ENCODE results near the gene CD1E.

DNA sequence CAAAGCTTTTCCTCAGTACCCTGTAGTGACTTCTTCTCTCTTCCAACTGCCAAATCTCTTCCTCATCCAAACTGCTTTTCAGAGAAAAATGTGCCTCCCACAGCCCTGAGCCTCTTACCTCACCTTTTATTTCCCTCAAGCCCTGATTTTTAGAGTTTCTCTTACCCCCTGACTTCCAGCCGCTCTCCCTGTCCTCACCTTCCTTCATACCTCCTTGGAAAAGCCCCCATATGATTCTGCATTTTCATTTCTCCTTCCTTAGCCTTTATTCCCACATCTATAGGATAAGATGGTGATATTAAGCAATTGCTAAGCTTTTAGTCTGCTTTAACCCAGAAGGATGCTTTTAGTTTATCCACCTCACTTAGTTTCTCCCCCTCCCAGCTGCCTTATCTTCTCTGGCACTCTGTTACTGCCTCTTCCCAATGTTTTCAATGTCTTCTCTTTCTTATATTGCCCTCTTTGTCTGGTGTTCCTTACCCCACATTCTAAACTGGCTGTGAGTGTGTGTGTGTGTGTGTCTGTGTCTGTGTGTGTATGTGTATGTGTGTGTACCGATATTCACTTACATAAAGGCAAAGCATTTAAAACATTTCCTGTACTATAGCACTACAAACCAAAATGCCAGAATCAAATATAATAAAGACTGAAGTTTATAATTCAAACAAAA lies 22.1 kb upstream of the CD1E start, which contains the start of gene CD1B:
- TF ChIP-seq, protein P1, sequence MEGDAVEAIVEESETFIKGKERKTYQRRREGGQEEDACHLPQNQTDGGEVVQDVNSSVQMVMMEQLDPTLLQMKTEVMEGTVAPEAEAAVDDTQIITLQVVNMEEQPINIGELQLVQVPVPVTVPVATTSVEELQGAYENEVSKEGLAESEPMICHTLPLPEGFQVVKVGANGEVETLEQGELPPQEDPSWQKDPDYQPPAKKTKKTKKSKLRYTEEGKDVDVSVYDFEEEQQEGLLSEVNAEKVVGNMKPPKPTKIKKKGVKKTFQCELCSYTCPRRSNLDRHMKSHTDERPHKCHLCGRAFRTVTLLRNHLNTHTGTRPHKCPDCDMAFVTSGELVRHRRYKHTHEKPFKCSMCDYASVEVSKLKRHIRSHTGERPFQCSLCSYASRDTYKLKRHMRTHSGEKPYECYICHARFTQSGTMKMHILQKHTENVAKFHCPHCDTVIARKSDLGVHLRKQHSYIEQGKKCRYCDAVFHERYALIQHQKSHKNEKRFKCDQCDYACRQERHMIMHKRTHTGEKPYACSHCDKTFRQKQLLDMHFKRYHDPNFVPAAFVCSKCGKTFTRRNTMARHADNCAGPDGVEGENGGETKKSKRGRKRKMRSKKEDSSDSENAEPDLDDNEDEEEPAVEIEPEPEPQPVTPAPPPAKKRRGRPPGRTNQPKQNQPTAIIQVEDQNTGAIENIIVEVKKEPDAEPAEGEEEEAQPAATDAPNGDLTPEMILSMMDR (IDR thresholded peaks at IDR 0.05) = no peak
- TF ChIP-seq POLR2A (IDR thresholded peaks at IDR 0.05) = no peak

Data from body of pancreas (tissue), 4 donors.